ENCODE measurements around the gene PSMB5. TPM values are rescaled to one million over a fixed set of nuclear protein-coding genes. Genes with fewer than 3 reads are reported as not detected.

Gene PSMB5
- total RNA-seq, 1 donor from 2014 or later, result 303 TPM

- DNase-seq (ENCODE audit: low read depth), result no peak
These were observed 38.6 kb downstream of the PSMB5 start for GRCh38 chr14:22995889-22996625.

DNA sequence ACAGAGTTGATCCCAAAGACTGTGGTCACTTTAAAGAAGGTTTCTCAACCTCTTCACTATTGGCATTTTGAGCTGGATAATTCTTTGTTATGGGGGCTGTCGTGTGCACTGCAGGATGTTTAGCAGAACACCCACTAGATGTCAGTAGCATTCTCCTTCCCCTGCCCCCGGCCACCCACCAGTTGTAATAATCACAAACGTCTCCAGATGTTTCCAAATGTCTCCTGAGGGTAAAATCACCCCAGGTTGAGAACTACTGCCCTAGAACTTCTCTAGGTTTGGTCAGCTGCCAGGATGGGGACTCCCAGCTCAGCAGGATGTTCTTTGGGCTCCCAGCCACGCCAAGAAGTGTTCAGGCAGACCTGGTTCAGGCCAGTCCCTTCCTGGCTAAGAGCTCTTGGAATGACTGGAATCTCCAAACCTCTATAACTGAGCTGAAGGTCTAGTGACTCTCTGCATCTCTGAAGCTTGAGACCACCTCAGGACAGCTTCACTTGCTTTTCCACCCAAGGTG lies 39.9 kb downstream of the PSMB5 start:
- DNase-seq (ENCODE audit: low read depth), result peak; percentile 34

- no peak for DNase-seq (ENCODE audit: low read depth)
These were observed 41.2 kb downstream of the PSMB5 start for GRCh38 chr14:22993517-22993916.

DNA sequence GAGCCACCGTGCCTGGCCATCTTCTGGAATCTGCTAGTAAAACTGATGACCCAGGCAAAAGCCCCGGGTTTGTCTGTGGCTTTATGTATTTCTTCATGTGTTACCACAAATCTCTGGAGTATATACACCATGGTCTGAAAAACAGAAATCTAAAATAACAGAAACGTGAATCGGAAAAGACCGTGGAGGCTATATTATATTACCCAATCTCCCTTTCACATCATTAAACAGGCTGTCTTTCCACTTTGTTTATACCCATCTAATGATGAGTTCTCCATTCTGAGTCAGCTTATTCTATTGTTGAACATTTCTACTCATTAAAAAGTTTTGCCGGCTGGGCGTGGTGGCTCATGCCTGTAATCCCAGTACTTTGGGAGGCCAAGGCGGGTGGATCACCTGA lies 42.8 kb downstream of the PSMB5 start:
- DNase-seq (ENCODE audit: low read depth), result no peak

GRCh38 chr14:22987291-22987690 lies 47.4 kb downstream of the PSMB5 start:
- no peak for DNase-seq (ENCODE audit: low read depth)

DNA sequence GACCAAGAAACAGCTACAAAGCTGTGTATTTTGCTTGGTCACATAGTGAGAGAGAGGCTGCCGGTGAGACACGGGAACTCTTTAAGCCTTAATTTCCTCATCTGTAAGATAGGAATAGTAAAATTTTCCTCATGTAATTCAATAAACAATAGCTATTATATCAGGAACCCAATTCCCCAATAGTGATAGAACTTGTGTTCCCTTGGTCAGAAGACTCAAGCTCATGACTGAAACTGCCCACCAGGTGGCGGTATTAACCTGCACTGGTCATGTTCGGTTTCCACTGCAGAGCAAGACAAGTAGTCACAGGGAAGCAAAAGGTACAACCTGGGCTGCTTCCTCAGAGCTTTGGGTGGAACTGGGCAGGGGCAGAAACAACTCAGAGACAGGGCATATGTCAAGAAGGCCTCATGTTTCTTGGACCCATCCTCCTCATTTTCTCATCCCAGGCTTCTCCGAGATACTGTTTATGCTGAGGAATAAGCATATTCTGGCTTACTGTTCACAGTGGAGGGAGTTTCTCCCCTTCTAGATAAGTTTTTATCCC lies 48.1 kb downstream of the PSMB5 start:
- DNase-seq (ENCODE audit: low read depth), result peak; percentile 86

DNA sequence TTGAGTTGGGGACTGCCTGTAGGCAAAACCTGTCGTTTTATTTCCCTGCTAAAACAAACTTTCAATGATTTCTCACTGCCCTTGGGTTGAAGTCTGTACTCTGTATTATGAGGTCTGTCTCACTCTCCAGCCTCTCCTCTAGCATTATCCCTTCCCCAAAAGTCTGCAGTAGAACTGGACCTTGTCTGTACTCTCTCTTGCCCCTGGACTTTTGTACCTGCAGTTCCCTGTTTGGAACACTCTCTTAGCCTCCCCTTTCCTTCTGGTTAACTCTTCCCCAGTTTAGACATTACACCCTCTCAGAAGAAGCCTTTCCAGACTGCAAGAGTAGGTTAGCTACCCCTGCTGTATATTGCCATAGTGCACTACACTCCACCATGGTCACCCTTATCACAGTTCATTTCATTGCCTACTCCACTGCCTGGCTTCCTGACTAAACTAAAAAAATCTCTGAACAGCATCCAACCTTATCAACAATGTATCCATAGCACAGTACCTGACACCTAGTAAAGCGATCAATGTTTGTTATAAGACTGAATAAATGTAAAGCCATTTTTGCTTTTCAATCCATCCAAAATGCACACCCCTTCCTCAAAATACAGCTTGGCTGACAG lies 48.7 kb downstream of the PSMB5 start:
- no peak for DNase-seq (ENCODE audit: low read depth)

DNA sequence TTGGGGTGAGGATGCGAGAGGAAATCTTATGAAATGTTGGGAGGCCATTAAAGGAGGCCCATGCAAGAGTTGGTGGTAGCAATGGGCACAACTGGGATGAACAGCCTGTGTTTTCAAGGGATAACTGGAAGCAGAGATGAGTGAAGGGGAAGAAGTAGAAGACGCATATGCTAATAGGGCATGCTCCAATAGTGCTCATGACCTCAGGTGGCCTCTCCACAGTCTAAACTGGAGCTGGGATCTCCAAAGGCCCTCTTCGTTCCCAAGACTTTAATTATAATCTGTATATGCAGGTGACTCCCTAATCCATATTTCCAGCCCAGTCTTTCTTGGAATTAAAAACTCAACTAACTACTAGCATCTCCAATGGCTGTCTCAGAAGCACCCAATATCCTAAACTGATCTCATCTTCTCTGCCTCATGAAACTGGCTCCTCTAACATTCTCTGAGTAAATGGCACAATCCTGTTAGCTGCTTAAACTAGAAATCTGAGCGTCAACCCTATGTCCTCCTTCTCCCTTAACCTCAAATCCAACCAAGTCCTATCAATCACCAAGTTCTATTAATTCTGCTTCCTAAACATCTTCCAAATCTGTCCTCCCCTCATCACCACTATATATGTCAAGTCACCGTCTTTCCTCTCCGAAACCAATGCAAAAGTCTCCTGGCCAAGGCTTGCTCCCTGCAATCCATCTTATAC lies 49.6 kb downstream of the PSMB5 start:
- DNase-seq (ENCODE audit: low read depth), result no peak

DNA sequence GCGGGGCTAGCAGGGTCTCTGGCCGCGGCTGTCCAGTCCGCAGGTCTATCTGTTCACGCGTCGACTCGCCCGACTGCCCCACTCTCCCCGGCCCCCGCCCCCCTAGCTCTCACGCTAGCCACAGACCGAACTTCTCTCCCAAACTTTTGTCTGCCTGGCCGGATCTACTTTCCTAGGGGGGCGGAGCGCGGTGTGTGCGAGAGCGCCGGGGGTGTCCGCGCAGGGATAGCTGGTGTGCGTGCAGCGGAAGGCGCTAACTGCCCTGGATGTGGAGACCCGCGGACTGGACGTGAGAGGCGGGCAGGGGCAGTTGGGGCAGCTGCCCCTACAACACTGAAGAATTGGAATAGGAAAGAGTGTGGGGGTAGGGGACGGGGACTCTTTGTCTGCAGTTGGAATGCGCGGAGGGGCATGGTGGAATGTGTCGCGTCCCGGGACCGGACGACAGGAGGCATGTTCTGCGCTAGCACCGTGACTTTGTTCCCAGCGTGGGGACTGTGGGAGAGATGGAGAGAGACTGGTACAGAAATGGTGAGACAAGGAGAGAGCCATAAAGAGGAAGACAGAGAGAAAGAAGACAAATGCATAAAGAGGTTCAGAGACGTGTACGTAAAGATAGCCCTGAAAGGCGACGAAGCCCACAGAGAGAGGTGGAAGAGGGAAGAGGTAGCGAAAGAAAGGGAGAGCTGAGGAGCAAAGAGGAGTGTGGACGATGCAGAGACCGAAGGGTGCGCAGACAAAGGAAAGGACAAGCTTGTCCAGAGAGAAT lies 52.0 kb downstream of the PSMB5 start, which contains the start of gene AJUBA:
Gene AJUBA (minus strand): TSS at position 75 of the 769 bp plus-strand sequence. CDS start 285 bp downstream, outside the sequence.
- peak; percentile 99 for DNase-seq (ENCODE audit: low read depth)

GRCh38 chr14:22981876-22982476 lies 52.7 kb downstream of the PSMB5 start:
- no peak for DNase-seq (ENCODE audit: low read depth)

GRCh38 chr14:22981090-22981875 lies 53.4 kb downstream of the PSMB5 start:
- DNase-seq (ENCODE audit: low read depth), result peak; percentile 29

DNA sequence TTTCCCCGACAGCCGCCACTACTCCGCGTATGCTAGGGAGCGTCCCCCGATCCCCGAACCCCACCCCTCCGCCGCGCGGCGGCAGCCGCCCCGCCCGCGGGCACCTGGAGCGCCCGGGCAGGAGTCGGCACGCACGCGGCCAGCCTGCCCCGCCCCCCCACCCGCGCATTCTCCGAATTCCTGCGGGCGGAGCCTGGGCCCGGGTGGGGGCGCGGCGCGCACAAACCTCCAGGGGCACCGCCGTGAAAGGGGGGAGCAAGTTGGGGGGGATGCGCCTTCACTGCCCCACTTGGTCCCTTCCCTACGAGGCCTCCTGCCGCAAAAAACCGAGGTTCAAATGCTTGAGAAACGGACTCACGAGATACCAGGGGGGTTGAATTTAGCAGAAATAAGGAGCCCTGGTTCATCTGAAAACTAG lies 54.0 kb downstream of the PSMB5 start:
- DNase-seq (ENCODE audit: low read depth), result peak; percentile 81

- DNase-seq (ENCODE audit: low read depth), result peak; percentile 63
These were observed 54.8 kb downstream of the PSMB5 start for GRCh38 chr14:22979748-22980392.

- peak; percentile 91 for DNase-seq (ENCODE audit: low read depth)
These were observed 55.6 kb downstream of the PSMB5 start for GRCh38 chr14:22978981-22979671.

DNA sequence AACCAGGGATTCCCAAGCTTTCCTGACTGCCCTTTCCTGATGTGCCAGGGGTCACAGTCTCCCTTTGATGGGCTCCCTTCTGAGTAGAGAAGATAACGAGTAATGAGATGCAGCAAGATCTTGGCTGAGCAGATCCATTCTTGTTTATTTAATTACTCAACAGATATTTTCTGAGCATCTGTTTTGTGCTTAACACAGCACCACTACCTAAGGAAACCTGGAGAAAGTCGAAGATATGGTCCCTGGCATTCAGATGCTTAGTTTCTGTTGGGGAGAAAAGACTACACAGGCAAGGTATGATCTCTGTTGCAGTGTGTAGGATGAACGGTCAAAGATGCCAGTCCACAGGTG lies 56.2 kb downstream of the PSMB5 start:
- DNase-seq (ENCODE audit: low read depth), result no peak

GRCh38 chr14:22977684-22978486 lies 56.8 kb downstream of the PSMB5 start:
- DNase-seq (ENCODE audit: low read depth), result peak; percentile 97

- DNase-seq (ENCODE audit: low read depth), result no peak
These were observed 57.3 kb downstream of the PSMB5 start for GRCh38 chr14:22977434-22977683.
